ENCODE results near the gene PODN. TPM values are rescaled to one million over a fixed set of nuclear protein-coding genes. Genes with fewer than 3 reads are reported as not detected.

PODN gene
- total and polyA plus RNA-seq, 2 donors (not counting 3 experiments of a cell fraction or from before 2014, with no cell fraction given) = 1.3 to 1.5 TPM

- H4K20me1 ChIP-seq (replicated peaks; ENCODE audit: control insufficient read depth, extremely low read depth, insufficient read depth, low read length) = no peaks in the 10 kb centered on the region
- intact Hi-C loops (cut with micrococcal nuclease) = no loop called here
- no peak overlapping the region for H3K9ac ChIP-seq (replicated peaks; ENCODE audit: extremely low read depth, insufficient read depth, low read length)
- H3K4me2 ChIP-seq (ENCODE audit: insufficient read depth, low read length) = no peak overlapping the region
- FAIRE-seq (no peak), DNase-seq (ENCODE audit: low read depth, low spot score) (no peak)
- H3K4me1 ChIP-seq (ENCODE audit: control insufficient read depth, extremely low read depth, insufficient read depth, low read length) = no peaks in the 10 kb centered on the region
- no peaks in the 10 kb centered on the region for H3K9me1 ChIP-seq (replicated peaks; ENCODE audit: control insufficient read depth, extremely low read depth, insufficient read depth, low read length)
- no peaks in the 10 kb centered on the region for H3K27me3 ChIP-seq (ENCODE audit: control insufficient read depth in 2 of 2, insufficient read depth in 2 of 2, low read length in 2 of 2)
- dilution Hi-C loops (cut with MboI; ENCODE audit: extremely low pct_ligation_motif_present, low sequenced_read_pairs) = no loop called here
- BruUV-seq (replicated peaks) = no TSS peak
- no peak for TF ChIP-seq POLR2A (IDR thresholded peaks at IDR 0.05; ENCODE audit: low read depth, low read length)
- TF ChIP-seq POLR2AphosphoS5 (IDR thresholded peaks at IDR 0.05; ENCODE audit: insufficient read depth, low read depth, low read length) = no peak
- TF ChIP-seq GATA2 (IDR thresholded peaks at IDR 0.05; ENCODE audit: insufficient read depth, insufficient read length, low read depth, low read length) = no peak
- no peak for TF ChIP-seq MYC (IDR thresholded peaks at IDR 0.05; ENCODE audit: low read depth, low read length)
- TF ChIP-seq CTCF (IDR thresholded peaks at IDR 0.05; ENCODE audit: extremely low read depth in 1 of 2, insufficient read depth in 1 of 2, low read depth in 1 of 2, low read length in 2 of 2) = no peak
- TF ChIP-seq JUN (IDR thresholded peaks at IDR 0.05; ENCODE audit: borderline replicate concordance, insufficient read depth, insufficient read length, low read depth) = no peak
- no peak for TF ChIP-seq EZH2 (IDR thresholded peaks at IDR 0.05; ENCODE audit: borderline replicate concordance, low read depth, low read length, severe bottlenecking)
- TF ChIP-seq MAX (IDR thresholded peaks at IDR 0.05; ENCODE audit: insufficient read depth, insufficient read length) = no peak
- no peak for TF ChIP-seq FOS (IDR thresholded peaks at IDR 0.05; ENCODE audit: borderline replicate concordance, insufficient read depth, low read length)
- no peak overlapping the region for H2AFZ ChIP-seq (ENCODE audit: low read depth, low read length)
- no peaks in the 10 kb centered on the region for H3K36me3 ChIP-seq (ENCODE audit: control insufficient read depth in 2 of 2, extremely low read depth in 1 of 2, insufficient read depth in 2 of 2, low read length in 2 of 2)
- no peak overlapping the region for H3K27ac ChIP-seq (ENCODE audit: insufficient read depth, low read depth, low read length)
- H3K9me3 ChIP-seq (replicated peaks; ENCODE audit: control insufficient read depth, insufficient read depth, low read length) = no peaks in the 10 kb centered on the region
- ChIA-PET POLR2A (no interaction called here), CTCF (no interaction called here)
- H3K4me3 ChIP-seq (replicated peaks in 1 of 3; ENCODE audit: insufficient read depth in 1 of 3, low read depth in 1 of 3, low read length in 3 of 3) = no peak overlapping the region
- H3K79me2 ChIP-seq (ENCODE audit: control insufficient read depth, insufficient read depth, low read length) = no peaks in the 10 kb centered on the region
Observed at GRCh38 chr1:53074313-53075154, 12.5 kb downstream of the PODN start.
